Dendritic cell treated with granulocyte-macrophage colony-stimulating factor and Interleukin-4, amounts not matched to agents 40 ng/mL and 50 ng/mL, for 4 days (primary cell): ENCODE results near the gene BST1.

ENCODE experiments used
- H3K27ac Mint-ChIP-seq: one replicate; pipeline ENCODE4 v1.8.0; 2022; ENCODE audit warnings: mild to moderate bottlenecking, mixed read lengths
- H3K27me3 Mint-ChIP-seq: one replicate; pipeline ENCODE4 v1.8.0; 2022; ENCODE audit warnings: mild to moderate bottlenecking, mixed read lengths
- H3K36me3 Mint-ChIP-seq: one replicate; pipeline ENCODE4 v1.8.0; 2022; ENCODE audit warnings: low read depth, mixed read lengths
- H3K4me1 Mint-ChIP-seq: one replicate; pipeline ENCODE4 v1.8.0; 2022; ENCODE audit warnings: low read depth, mixed read lengths
- H3K4me3 Mint-ChIP-seq: one replicate; pipeline ENCODE4 v1.8.0; 2022; ENCODE audit warnings: mild to moderate bottlenecking, moderate library complexity, mixed read lengths
- H3K9me3 Mint-ChIP-seq: one replicate; pipeline ENCODE4 v1.8.0; 2022; ENCODE audit warnings: mixed read lengths
- intact Hi-C: fragments of 100-400 bp; cut with micrococcal nuclease; formaldehyde crosslinking; loops from one replicate; pipeline ENCODE4 v1.15.0; 2022

The BST1 gene

DNA sequence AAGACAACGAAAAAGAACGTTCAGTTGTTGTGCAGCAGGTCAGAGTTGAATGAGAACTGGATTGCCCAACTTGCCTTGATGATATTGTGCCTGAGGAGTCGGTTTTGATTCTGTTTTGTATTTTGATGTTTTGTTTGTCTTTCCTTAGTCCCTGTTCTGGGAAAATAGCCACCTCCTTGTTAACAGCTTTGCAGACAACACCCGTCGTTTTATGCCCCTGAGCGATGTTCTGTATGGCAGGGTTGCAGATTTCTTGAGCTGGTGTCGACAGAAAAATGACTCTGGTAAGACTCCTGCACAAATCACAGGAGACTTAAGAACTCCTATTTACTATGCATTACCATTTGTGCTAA, 4.5 kb downstream of the BST1 start:
- Mint-ChIP-seq H3K36me3 (peaks cover 16% of the 10 kb centered on the region), H3K4me3 (no peak overlapping the region), H3K4me1 (peaks cover 27% of the 10 kb centered on the region), H3K9me3 (no peaks in the 10 kb centered on the region), H3K27ac (no peak overlapping the region), H3K27me3 (no peaks in the 10 kb centered on the region)
- intact Hi-C loops = no loop called here

- H3K27ac Mint-ChIP-seq = no peak overlapping the region
- peaks cover 6% of the 10 kb centered on the region for H3K4me1 Mint-ChIP-seq
- H3K27me3 Mint-ChIP-seq = no peaks in the 10 kb centered on the region
- intact Hi-C loops = no loop called here
- H3K36me3 Mint-ChIP-seq = peaks cover 34% of the 10 kb centered on the region
- H3K4me3 Mint-ChIP-seq = no peak overlapping the region
- H3K9me3 Mint-ChIP-seq = no peaks in the 10 kb centered on the region
These were observed 8.9 kb downstream of the BST1 start for GRCh38 chr4:15711762-15712161.

DNA sequence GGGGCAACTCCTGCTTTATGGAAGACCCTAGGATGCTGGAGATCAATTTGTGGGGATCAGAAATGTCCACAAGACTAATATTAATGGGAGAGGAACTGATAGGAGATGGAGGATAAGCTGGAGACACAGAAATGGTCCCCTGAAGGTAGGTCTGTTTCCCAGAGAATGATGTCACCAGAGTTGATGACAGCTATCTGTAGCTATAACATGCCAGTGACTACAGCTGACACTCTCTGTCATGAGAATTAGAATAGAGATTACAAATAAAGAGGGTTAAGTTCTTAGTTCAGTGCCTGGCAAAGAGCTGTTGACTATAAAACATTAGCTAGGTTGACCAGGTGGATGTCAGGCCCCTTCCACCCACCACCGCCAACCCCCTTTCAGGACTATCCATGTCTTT, 9.3 kb downstream of the BST1 start:
- Mint-ChIP-seq H3K27me3 (no peaks in the 10 kb centered on the region), H3K4me3 (no peak overlapping the region), H3K4me1 (peaks cover 6% of the 10 kb centered on the region), H3K27ac (no peak overlapping the region), H3K36me3 (peaks cover 39% of the 10 kb centered on the region), H3K9me3 (no peaks in the 10 kb centered on the region)
- intact Hi-C loops = no loop called here

DNA sequence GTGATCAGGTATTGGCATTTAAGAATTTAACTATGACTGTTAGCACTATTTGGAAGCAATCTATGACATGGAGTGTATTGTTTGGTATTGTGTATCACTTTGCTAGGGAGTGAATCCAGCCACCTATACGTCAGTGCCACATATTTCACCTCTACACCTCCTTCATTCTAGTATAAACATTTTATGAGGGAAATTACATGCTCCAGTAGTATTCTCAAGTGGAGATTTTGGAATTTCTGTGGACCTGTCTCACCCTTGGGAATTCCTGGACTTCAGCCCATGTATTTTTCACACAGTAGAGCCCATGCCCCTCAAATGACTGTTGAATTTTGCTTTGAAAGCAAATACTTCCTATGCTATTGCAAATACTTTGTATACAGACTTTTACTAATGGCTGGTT, 11.3 kb downstream of the BST1 start:
- Mint-ChIP-seq H3K36me3 (peaks cover 33% of the 10 kb centered on the region), H3K4me1 (peaks cover 11% of the 10 kb centered on the region), H3K9me3 (no peaks in the 10 kb centered on the region), H3K27me3 (no peaks in the 10 kb centered on the region), H3K4me3 (no peak overlapping the region), H3K27ac (no peak overlapping the region)
- intact Hi-C loops = no loop called here

GRCh38 chr4:15714646-15715435, 12.0 kb downstream of the BST1 start:
- no peak overlapping the region for H3K4me3 Mint-ChIP-seq
- no peaks in the 10 kb centered on the region for H3K9me3 Mint-ChIP-seq
- no peak overlapping the region for H3K27ac Mint-ChIP-seq
- H3K36me3 Mint-ChIP-seq = peaks cover 39% of the 10 kb centered on the region
- intact Hi-C loops = no loop called here
- peaks cover 15% of the 10 kb centered on the region for H3K4me1 Mint-ChIP-seq
- H3K27me3 Mint-ChIP-seq = no peaks in the 10 kb centered on the region

- no peak overlapping the region for H3K4me3 Mint-ChIP-seq
- intact Hi-C loops = no loop called here
- no peaks in the 10 kb centered on the region for H3K9me3 Mint-ChIP-seq
- H3K4me1 Mint-ChIP-seq = peaks cover 19% of the 10 kb centered on the region
- H3K36me3 Mint-ChIP-seq = peaks cover 39% of the 10 kb centered on the region
- no peak overlapping the region for H3K27ac Mint-ChIP-seq
- no peaks in the 10 kb centered on the region for H3K27me3 Mint-ChIP-seq
These were observed 13.2 kb downstream of the BST1 start for GRCh38 chr4:15716115-15716514.

DNA sequence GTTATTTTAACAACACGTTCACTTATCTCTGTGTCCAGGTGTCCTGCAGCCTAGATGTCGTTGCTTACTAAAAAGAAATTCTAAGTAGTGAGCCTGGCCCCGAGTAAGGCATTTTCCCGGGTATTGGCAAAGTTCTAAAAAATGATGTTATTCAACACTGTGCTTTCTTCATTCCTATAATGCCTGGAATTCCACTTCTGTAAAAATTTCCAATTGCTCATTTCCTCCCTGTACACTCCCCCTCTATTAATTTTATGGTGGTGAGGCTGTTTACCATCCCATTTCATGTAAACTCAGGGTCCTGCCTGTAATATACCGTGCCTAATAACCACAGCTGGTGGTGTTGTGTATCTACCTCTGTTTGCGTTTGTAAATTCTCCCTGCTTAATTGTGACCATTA, 14.2 kb downstream of the BST1 start:
- Mint-ChIP-seq H3K27ac (no peak overlapping the region), H3K4me1 (peaks cover 19% of the 10 kb centered on the region), H3K9me3 (no peaks in the 10 kb centered on the region), H3K36me3 (peaks cover 34% of the 10 kb centered on the region), H3K27me3 (no peaks in the 10 kb centered on the region), H3K4me3 (no peak overlapping the region)
- intact Hi-C loops = no loop called here

GRCh38 chr4:15717657-15718416, 15.0 kb downstream of the BST1 start:
- Mint-ChIP-seq H3K9me3 (no peaks in the 10 kb centered on the region), H3K4me3 (no peak overlapping the region), H3K27ac (no peak overlapping the region), H3K27me3 (no peaks in the 10 kb centered on the region), H3K36me3 (peaks cover 30% of the 10 kb centered on the region), H3K4me1 (peaks cover 19% of the 10 kb centered on the region)
- intact Hi-C loops = no loop called here

DNA sequence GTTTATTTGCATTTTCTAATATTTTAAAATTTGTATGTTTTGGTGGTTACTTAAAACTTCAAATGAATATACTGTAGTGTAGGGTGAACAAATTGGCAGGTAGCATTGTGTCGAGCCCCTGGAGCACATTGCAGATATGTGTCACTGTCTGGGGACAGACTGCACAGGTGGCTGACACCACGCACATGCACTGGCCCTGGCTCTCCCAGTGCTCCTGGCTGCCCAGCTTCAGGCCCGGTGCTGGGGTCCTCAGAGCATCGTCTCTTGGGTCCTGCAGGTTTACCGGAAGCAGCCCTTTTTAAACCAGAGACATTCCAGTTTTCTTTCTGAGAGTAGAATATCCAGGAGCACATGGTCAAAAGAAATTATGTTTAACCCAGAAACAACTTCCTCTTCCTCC, 15.6 kb downstream of the BST1 start:
- H3K27me3 Mint-ChIP-seq = no peaks in the 10 kb centered on the region

DNA sequence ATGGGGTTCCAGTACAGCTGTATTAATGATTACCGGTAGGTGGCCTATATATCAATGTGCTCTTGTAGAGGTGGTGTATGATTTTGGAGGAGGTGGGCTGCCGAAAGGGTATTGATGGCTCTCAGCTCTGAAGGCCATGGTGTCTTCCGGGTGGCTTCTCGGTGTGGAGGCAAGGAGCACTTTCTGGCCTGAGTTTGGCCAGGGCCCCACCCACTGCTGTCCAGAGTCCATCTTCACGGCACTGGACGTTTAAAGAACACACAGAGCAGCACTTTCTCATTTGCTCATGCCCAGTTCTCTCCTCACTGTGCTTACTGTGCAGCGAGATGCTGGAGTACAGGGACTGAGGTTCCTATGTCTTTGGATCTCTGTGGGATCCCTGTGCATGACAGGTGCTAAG, 16.1 kb downstream of the BST1 start:
- peak overlapping the region; percentile 78 for H3K27ac Mint-ChIP-seq
- no peak overlapping the region for H3K4me3 Mint-ChIP-seq
- H3K9me3 Mint-ChIP-seq = no peaks in the 10 kb centered on the region

More for the DNA sequence above, 15.6 kb downstream of the BST1 start:
- intact Hi-C loops = no loop called here
- Mint-ChIP-seq H3K9me3 (no peaks in the 10 kb centered on the region), H3K4me1 (peaks cover 19% of the 10 kb centered on the region), H3K4me3 (no peak overlapping the region), H3K27ac (peak overlapping the region; percentile 78), H3K36me3 (peaks cover 32% of the 10 kb centered on the region)

DNA sequence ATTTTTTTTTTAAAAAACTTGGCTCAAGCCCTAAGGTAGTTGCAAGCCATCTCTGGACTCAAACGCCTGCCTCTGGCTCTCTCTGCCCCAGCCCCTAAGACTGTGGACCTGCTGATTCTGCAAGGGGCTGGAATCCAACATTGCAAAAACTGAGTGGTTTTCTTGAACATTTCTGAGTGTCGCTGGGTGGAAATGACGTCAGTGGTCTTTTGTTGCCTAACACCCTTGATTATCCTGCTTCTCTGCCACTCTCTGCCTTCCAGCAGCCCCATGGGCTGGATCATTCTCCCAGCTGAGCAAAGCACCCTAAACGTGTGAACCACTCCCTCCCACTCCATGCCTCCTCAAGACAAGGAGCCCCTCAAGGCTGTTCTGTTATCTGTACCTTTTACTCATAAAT, 16.6 kb downstream of the BST1 start:
- Mint-ChIP-seq H3K4me1 (peaks cover 19% of the 10 kb centered on the region), H3K27ac (peak overlapping the region; percentile 78), H3K36me3 (peaks cover 41% of the 10 kb centered on the region), H3K9me3 (no peaks in the 10 kb centered on the region), H3K27me3 (no peaks in the 10 kb centered on the region), H3K4me3 (no peak overlapping the region)
- intact Hi-C loops = no loop called here

More for the DNA sequence above, 16.1 kb downstream of the BST1 start:
- Mint-ChIP-seq H3K36me3 (peaks cover 37% of the 10 kb centered on the region), H3K4me1 (peaks cover 19% of the 10 kb centered on the region), H3K27me3 (no peaks in the 10 kb centered on the region)
- intact Hi-C loops = no loop called here

- Mint-ChIP-seq H3K4me1 (peaks cover 19% of the 10 kb centered on the region), H3K9me3 (no peaks in the 10 kb centered on the region), H3K4me3 (no peak overlapping the region), H3K27ac (no peak overlapping the region), H3K36me3 (peaks cover 50% of the 10 kb centered on the region), H3K27me3 (no peaks in the 10 kb centered on the region)
- intact Hi-C loops = loop anchor here (10.0 kb wide), 1 partner anchor 164 kb away; no protein-coding TSS in a partner anchor
These were observed 18.0 kb downstream of the BST1 start for GRCh38 chr4:15720851-15721250.

- intact Hi-C loops = loop anchor here (10.0 kb wide), 1 partner anchor 159 kb away; no protein-coding TSS in a partner anchor
These were observed 22.7 kb downstream of the BST1 start for GRCh38 chr4:15725608-15726007.

GRCh38 chr4:15729910-15730533, 27.2 kb downstream of the BST1 start:
- no peak overlapping the region for H3K27ac Mint-ChIP-seq
- no peaks in the 10 kb centered on the region for H3K27me3 Mint-ChIP-seq
- H3K4me1 Mint-ChIP-seq = peaks cover 5% of the 10 kb centered on the region
- intact Hi-C loops = loop anchor here (1.0 to 10.0 kb wide), 3 partner anchors 155 to 271 kb away; no protein-coding TSS in a partner anchor
- peaks cover 12% of the 10 kb centered on the region for H3K9me3 Mint-ChIP-seq
- H3K4me3 Mint-ChIP-seq = no peak overlapping the region
- peaks cover 42% of the 10 kb centered on the region for H3K36me3 Mint-ChIP-seq

More at GRCh38 chr4:15725608-15726007, 22.7 kb downstream of the BST1 start:
- no peaks in the 10 kb centered on the region for H3K4me1 Mint-ChIP-seq
- H3K9me3 Mint-ChIP-seq = no peaks in the 10 kb centered on the region
- peaks cover 46% of the 10 kb centered on the region for H3K36me3 Mint-ChIP-seq
- no peak overlapping the region for H3K27ac Mint-ChIP-seq
- H3K27me3 Mint-ChIP-seq = no peaks in the 10 kb centered on the region
- H3K4me3 Mint-ChIP-seq = no peak overlapping the region
